ENCODE results near the gene ZNF280B.

DNA sequence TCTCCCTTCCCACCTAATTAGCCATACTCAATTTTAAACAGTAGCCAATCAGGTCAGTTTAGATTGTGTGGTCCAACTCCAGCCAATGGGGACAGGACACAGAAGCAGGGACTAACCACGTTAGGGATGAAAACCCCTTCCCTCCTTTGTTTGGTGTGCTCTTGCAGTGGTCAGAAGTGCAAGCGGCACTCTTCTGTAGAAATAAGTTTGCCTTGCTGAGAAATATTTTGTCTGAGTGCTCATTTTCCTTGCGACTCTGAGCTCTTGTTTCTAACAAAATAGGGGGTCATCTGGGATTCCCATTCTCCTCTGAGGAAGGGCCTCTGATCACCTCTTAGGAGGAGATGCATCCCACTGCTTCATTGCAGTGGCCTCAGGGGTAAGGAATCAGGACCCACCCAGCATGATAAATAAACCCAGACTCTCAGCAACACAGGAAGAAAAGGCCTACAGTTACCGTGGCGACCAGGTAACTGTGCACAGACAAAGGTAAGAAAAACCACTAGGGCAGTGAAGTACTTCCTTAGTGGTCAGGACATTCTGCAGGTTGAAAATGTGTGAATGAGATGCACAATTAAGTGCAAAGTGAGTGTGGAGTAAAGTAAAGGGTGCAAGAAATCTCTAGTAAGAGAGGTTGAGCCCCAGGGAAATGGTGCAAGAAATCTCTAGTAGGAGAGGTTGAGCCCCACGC, 55.4 kb downstream of the ZNF280B start:
- TF ChIP-seq ZFP30 (CRISPR knock-in tag; IDR thresholded peaks at IDR 0.05) = no peak
- TF ChIP-seq ZFP3 (CRISPR knock-in tag; IDR thresholded peaks at IDR 0.05) = no peak
- no peak for TF ChIP-seq RARB (CRISPR knock-in tag; IDR thresholded peaks at IDR 0.05)
- no peak for TF ChIP-seq GLIS3 (CRISPR knock-in tag; IDR thresholded peaks at IDR 0.05)
